A549 (cell line): ENCODE results near the gene SPDYE4. TPM values are rescaled to one million over a fixed set of nuclear protein-coding genes. Genes with fewer than 3 reads are reported as not detected.

Source experiments
- ATAC-seq, 2 experiments: fragments of 200-7000 bp in 1 of 2; fragments of >200 bp in 1 of 2; cut with Nextera tagmentation in 1 of 2; cut with Tn5 transposase in 1 of 2; 3 replicates each; pipeline versions ENCODE4 v1.8.0 to v1.9.1; 2018 to 2020; ENCODE audit warnings: mild to moderate bottlenecking in 1 of 2, moderate library complexity in 1 of 2
- CTCF ChIA-PET: fragments of 300-600 bp; sonication (Branson Sonifier 250); formaldehyde crosslinking; extraction: SDS; loops from one replicate; lab custom pipeline; 2021; ENCODE audit warnings: antibody characterized with exemption, inconsistent platforms; lab: Yijun Ruan, JAX
- POLR2A ChIA-PET: fragments of 350-600 bp; formaldehyde crosslinking; extraction: SDS; loops from one replicate; lab custom pipeline; 2021; ENCODE audit warnings: antibody characterized with exemption, inconsistent platforms; lab: Yijun Ruan, JAX
- DNase-seq, 2 experiments: peaks; one replicate each; pipeline versions ENCODE4 v3.0.0 to v3.0.0-alpha.2; 2011 to 2016; ENCODE audit warnings: low read depth in 1 of 2, low spot score in 1 of 2
- FAIRE-seq: peaks from 2 replicates; lab custom pipeline; 2011; peaks lifted over from hg19 to GRCh38; lab: Jason Lieb, UNC
- H3K27ac ChIP-seq, 2 experiments: fragments of >200 bp; sonication (Bioruptor Twin); formaldehyde crosslinking; 3 replicates each; pipeline ENCODE4 v1.5.1; 2016 to 2017
- H3K4me1 ChIP-seq: fragments of >200 bp; sonication (Bioruptor Twin); formaldehyde crosslinking; 3 replicates; pipeline ENCODE4 v1.6.1; 2016
- H3K4me2 ChIP-seq: fragments of >200 bp; sonication (Bioruptor Twin); formaldehyde crosslinking; 3 replicates; pipeline ENCODE4 v1.6.1; 2016
- H3K4me3 ChIP-seq: fragments of >200 bp; sonication (Bioruptor Twin); formaldehyde crosslinking; 3 replicates; pipeline ENCODE4 v1.5.1; 2016
- H3K9me3 ChIP-seq: fragments of >200 bp; sonication (Bioruptor Twin); formaldehyde crosslinking; 3 replicates; pipeline ENCODE4 v1.6.1; 2016
- BCL3 ChIP-seq: fragments of >200 bp; sonication (Bioruptor Twin); formaldehyde crosslinking; IDR thresholded peaks from 3 replicates; pipeline ENCODE4 v1.6.1; 2016
- CBX2 ChIP-seq: fragments of 200-600 bp; sonication (generic); IDR thresholded peaks from 2 replicates; pipeline ENCODE4 v1.6.1; 2016; ENCODE audit warnings: low read depth, mild to moderate bottlenecking, borderline replicate concordance
- CBX8 ChIP-seq: fragments of 200-600 bp; sonication (generic); IDR thresholded peaks from 2 replicates; pipeline ENCODE4 v1.6.1; 2016
- ELK1 ChIP-seq: fragments of 150-350 bp; IDR thresholded peaks from 2 replicates; pipeline ENCODE4 v1.6.1; 2014; ENCODE audit warnings: low read depth, mild to moderate bottlenecking, low read length
- FOSB ChIP-seq: fragments of 250-450 bp; sonication (Bioruptor Pico); IDR thresholded peaks from 2 replicates; pipeline ENCODE4 v1.5.0; 2020; ENCODE audit warnings: mild to moderate bottlenecking, moderate library complexity
- FOSL2 ChIP-seq, 2 experiments: fragments of 450-650 bp in 1 of 2; fragments of >200 bp in 1 of 2; sonication (Bioruptor Twin) in 1 of 2; formaldehyde crosslinking; IDR thresholded peaks; 2 replicates each; pipeline versions ENCODE4 v1.5.0 to v1.6.1; 2016 to 2020; ENCODE audit warnings: mild to moderate bottlenecking in 1 of 2, moderate library complexity in 1 of 2
- FOXS1 ChIP-seq: fragments of 250-450 bp; sonication (Bioruptor Pico); IDR thresholded peaks from 2 replicates; pipeline ENCODE4 v1.5.0; 2020; ENCODE audit warnings: mild to moderate bottlenecking, moderate library complexity
- HES2 ChIP-seq: fragments of >200 bp; sonication (Bioruptor Twin); formaldehyde crosslinking; IDR thresholded peaks from 2 replicates; pipeline ENCODE4 v1.6.1; 2016
- HEYL ChIP-seq: fragments of 250-450 bp; sonication (Bioruptor Pico); IDR thresholded peaks from 2 replicates; pipeline ENCODE4 v1.8.0; 2021; ENCODE audit warnings: mild to moderate bottlenecking, moderate library complexity
- HOXB13 ChIP-seq: fragments of 250-450 bp; sonication (Bioruptor Pico); IDR thresholded peaks from 2 replicates; pipeline ENCODE4 v1.5.0; 2020; ENCODE audit warnings: low read depth, mild to moderate bottlenecking, moderate library complexity
- KDM1A ChIP-seq: fragments of 200-600 bp; sonication (generic); IDR thresholded peaks from 2 replicates; pipeline ENCODE4 v1.6.1; 2016; ENCODE audit warnings: low read depth, mild to moderate bottlenecking
- MYC ChIP-seq: IDR thresholded peaks from 2 replicates; pipeline ENCODE4 v1.6.1; 2012; ENCODE audit warnings: mild to moderate bottlenecking, inconsistent platforms, low read length, improper control_type of control experiment, borderline replicate concordance
- RARB ChIP-seq: fragments of 250-450 bp; sonication (Bioruptor Pico); IDR thresholded peaks from 2 replicates; pipeline ENCODE4 v1.8.0; 2021; ENCODE audit warnings: mild to moderate bottlenecking, moderate library complexity
- REST ChIP-seq: fragments of 200-600 bp; sonication (generic); IDR thresholded peaks from 2 replicates; pipeline ENCODE4 v1.6.1; 2016; ENCODE audit warnings: antibody characterized with exemption, mild to moderate bottlenecking, moderate library complexity
- SREBF2 ChIP-seq: fragments of 450-650 bp; IDR thresholded peaks from 2 replicates; pipeline ENCODE4 v1.6.1; 2014; ENCODE audit warnings: mild to moderate bottlenecking, moderate library complexity
- ZFP36 ChIP-seq: fragments of 450-650 bp; IDR thresholded peaks from 2 replicates; pipeline ENCODE4 v1.6.1; 2014; ENCODE audit warnings: borderline replicate concordance; ENCODE audit not compliant: partially characterized antibody
- ZNF302 ChIP-seq: fragments of 250-450 bp; sonication (Bioruptor Pico); IDR thresholded peaks from 2 replicates; pipeline ENCODE4 v1.9.0; 2021; ENCODE audit warnings: inconsistent platforms, mild to moderate bottlenecking, moderate library complexity
- WGBS: methylation state at CpG from one replicate; pipeline ENCODE4 v1.1.6; 2017; ENCODE audit errors: missing lambda C conversion rate; 5-methylcytosine and 5-hydroxymethylcytosine counted together
- polyA plus RNA-seq, 4 experiments: library from polyadenylated mRNA; depleted of rRNA in 3 of 4; stranded (reverse); fragments of >200 nt; fragmentation: RNase III in 1 of 4; extraction: RNeasy Plus Mini Kit Qiagen cat#74134 plus additional on column Dnase treatment in 1 of 4; gene quantifications; 2 replicates in 3 of 4; 3 replicates in 1 of 4; pipeline ENCODE4 v1.2.3, GENCODE V29; 2011 to 2017
- TF ChIP-seq, protein P1 (sequence below): IDR thresholded peaks from 2 replicates; pipeline ENCODE4 v1.6.1; 2012

The SPDYE4 gene
- polyA plus RNA-seq, 2 of the 4 experiments (the other 2 are of a cell fraction), result not detected

- DNase-seq (no peak), ATAC-seq (no peak)
- POLR2A ChIA-PET, result interaction anchor here (0.7 kb wide), 1 partner anchor 362 kb away, joined by 3 read pairs; no protein-coding TSS in a partner anchor
- Histone ChIP-seq H3K9me3 (no peaks in the 10 kb centered on the region), H3K4me1 (no peaks in the 10 kb centered on the region), H3K4me2 (no peak overlapping the region)
- CTCF ChIA-PET, result interaction anchor here (1.0 to 2.7 kb wide), 5 partner anchors 150 to 355 kb away, joined by 3 to 14 read pairs (median 4); no protein-coding TSS in a partner anchor
- 59% methylated on average over 8 of the region's 8 CpGs for WGBS
- TF ChIP-seq, protein P1, sequence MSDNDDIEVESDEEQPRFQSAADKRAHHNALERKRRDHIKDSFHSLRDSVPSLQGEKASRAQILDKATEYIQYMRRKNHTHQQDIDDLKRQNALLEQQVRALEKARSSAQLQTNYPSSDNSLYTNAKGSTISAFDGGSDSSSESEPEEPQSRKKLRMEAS, result no peak
- TF ChIP-seq, all 56 proteins: peak for 0
- H3K27ac ChIP-seq, result no peak overlapping the region
- H3K4me3 ChIP-seq, result no peak overlapping the region
- FAIRE-seq, result no peak
These were observed 19.2 kb downstream of the SPDYE4 start for GRCh38 chr17:8739097-8739496.

GRCh38 chr17:8736796-8737195, 21.6 kb downstream of the SPDYE4 start:
- TF ChIP-seq FOSB (CRISPR knock-in tag), result no peak
- no peak for TF ChIP-seq CBX2
- no peak for TF ChIP-seq CBX8
- no peak for TF ChIP-seq ZNF302 (CRISPR knock-in tag)
- TF ChIP-seq ZFP36, result no peak
- TF ChIP-seq FOSL2 (IDR thresholded peaks at IDR 0.05), result no peak
- TF ChIP-seq FOSL2 (CRISPR knock-in tag; IDR thresholded peaks at IDR 0.05), result no peak
- no peak for TF ChIP-seq RARB (CRISPR knock-in tag)
- no peak for TF ChIP-seq HES2
- TF ChIP-seq MYC, result no peak
- TF ChIP-seq HEYL (CRISPR knock-in tag), result no peak
- no peak for TF ChIP-seq FOXS1 (CRISPR knock-in tag)
- TF ChIP-seq BCL3, result no peak
- TF ChIP-seq SREBF2, result no peak
- TF ChIP-seq REST, result no peak
- TF ChIP-seq HOXB13, result no peak
- TF ChIP-seq KDM1A, result no peak
- TF ChIP-seq, protein P1, result no peak
- no peak for TF ChIP-seq ELK1
- TF ChIP-seq, all 56 proteins: peak for 0
- WGBS, result 8% methylated on average over 2 of the region's 2 CpGs
- no peak overlapping the region for H3K27ac ChIP-seq
- FAIRE-seq (no peak), ATAC-seq (no peak), DNase-seq (no peak)
- H3K4me2 ChIP-seq, result no peak overlapping the region
- no peak overlapping the region for H3K4me3 ChIP-seq
- H3K4me1 ChIP-seq, result no peaks in the 10 kb centered on the region
- CTCF ChIA-PET, result interaction anchor here (0.6 to 1.8 kb wide), 3 partner anchors 9 to 560 kb away, joined by 3 to 5 read pairs (median 3); no protein-coding TSS in a partner anchor
- POLR2A ChIA-PET, result interaction anchor here (0.9 kb wide), 1 partner anchor 10 kb away, joined by 3 read pairs; no protein-coding TSS in a partner anchor
- H3K9me3 ChIP-seq, result no peaks in the 10 kb centered on the region
